ENCODE measurements around the gene ENOSF1. TPM values are rescaled to one million over a fixed set of nuclear protein-coding genes. Genes with fewer than 3 reads are reported as not detected.
A peak's percentile ranks its signal among the peaks of the same experiment; 100 is the strongest.

ENOSF1 gene
- polyA plus RNA-seq, 1 of the 3 experiments (the other 2 are of a cell fraction), result 23.3 TPM

GRCh38 chr18:659597-659996 lies 52.8 kb downstream of the ENOSF1 start:
- no peaks in the 10 kb centered on the region for H3K27me3 ChIP-seq (ENCODE audit: insufficient read depth)

DNA sequence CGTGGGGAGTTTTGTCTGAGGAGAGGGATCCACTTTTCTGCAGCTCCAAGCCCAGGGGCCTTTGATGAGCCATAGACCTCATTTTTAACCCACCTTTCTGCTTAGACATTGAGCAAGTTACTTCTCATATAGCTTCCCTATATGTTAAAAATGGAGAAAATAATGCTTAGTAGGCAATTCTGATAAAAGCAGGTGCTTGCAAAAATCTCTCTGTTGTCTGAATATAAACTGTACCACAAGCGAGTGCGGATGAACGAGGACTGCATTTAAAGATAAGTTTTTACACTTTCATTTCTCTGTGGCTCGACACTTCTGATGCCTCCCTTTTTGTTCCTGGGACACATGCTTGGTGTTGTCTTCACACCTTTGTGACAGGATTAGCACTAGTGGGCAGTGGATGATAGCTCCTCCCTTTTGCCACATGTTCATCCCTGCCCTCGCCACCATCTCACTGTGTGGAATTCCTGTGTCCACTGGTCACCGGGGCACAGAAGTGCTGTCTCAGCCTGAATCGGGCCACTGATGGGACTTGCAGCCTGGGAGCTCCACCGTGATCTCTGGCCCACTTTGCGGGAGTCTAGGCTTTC lies 53.4 kb downstream of the ENOSF1 start:
- H2AFZ ChIP-seq (ENCODE audit: low read depth), result peak overlapping the region; percentile 45; the same call in 1 of the 2 replicates
- H3K79me2 ChIP-seq (ENCODE audit: insufficient read depth), result peaks cover 49% of the 10 kb centered on the region
- peaks cover 20 to 21% of the 10 kb centered on the region in 2 experiments for H3K36me3 ChIP-seq (replicated peaks in 1 of 2; ENCODE audit: control insufficient read depth in 1 of 2, insufficient read depth in 2 of 2, low read length in 1 of 2)
- peak overlapping the region; percentile 83 for H3K4me2 ChIP-seq
- no peaks in the 10 kb centered on the region for H3K9me2 ChIP-seq
- ChIA-PET CTCF (interaction anchor here (1.1 to 2.5 kb wide), 6 partner anchors 9 to 175 kb away, joined by 3 to 7 read pairs (median 4); no protein-coding TSS in a partner anchor), POLR2A (interaction anchor here (2.0 kb wide), 1 partner anchor 391 kb away, joined by 4 read pairs; the partner anchor contains the start of gene THOC1)
- peaks cover 0 to 8% of the 10 kb centered on the region in 2 experiments; a peak in 2 of 4 replicates for H3K4me1 ChIP-seq (ENCODE audit: control insufficient read depth in 1 of 2, insufficient read depth in 2 of 2, low read depth in 1 of 2, low read length in 1 of 2)
- peak overlapping the region; percentile 81; the same call in 1 of the 2 replicates for H3K9ac ChIP-seq
- H3K27ac ChIP-seq (ENCODE audit: low read depth in 2 of 2, low read length in 1 of 2), result peak overlapping the region in 1 of 2 experiments; percentile 64; a peak in 2 of 4 replicates
- TF ChIP-seq YY1 (IDR thresholded peaks at IDR 0.05; ENCODE audit: low read depth) (no peak), GABPA (IDR thresholded peaks at IDR 0.05; ENCODE audit: low read depth) (no peak), REST (IDR thresholded peaks at IDR 0.05; ENCODE audit: low read depth, low read length) (no peak), USF1 (IDR thresholded peaks at IDR 0.05; ENCODE audit: borderline replicate concordance, low read depth) (no peak), ELF1 (IDR thresholded peaks at IDR 0.05) (no peak), RFX5 (IDR thresholded peaks at IDR 0.05; ENCODE audit: low read length) (no peak), FOSL2 (IDR thresholded peaks at IDR 0.05; ENCODE audit: borderline replicate concordance, low read depth) (no peak), TEAD4 (IDR thresholded peaks at IDR 0.05; ENCODE audit: borderline replicate concordance, insufficient read depth) (no peak), SIN3A (IDR thresholded peaks at IDR 0.05; ENCODE audit: borderline replicate concordance, low read depth, low read length) (no peak), NFIC (IDR thresholded peaks at IDR 0.05; ENCODE audit: borderline replicate concordance) (no peak), JUND (IDR thresholded peaks at IDR 0.05) (no peak), RAD21 (IDR thresholded peaks at IDR 0.05; ENCODE audit: low read length) (no peak), FOXJ3 (CRISPR knock-in tag; IDR thresholded peaks at IDR 0.05) (no peak), RXRA (IDR thresholded peaks at IDR 0.05; ENCODE audit: borderline replicate concordance, low read depth) (no peak), PBX3 (IDR thresholded peaks at IDR 0.05) (no peak)
- H4K20me1 ChIP-seq (ENCODE audit: insufficient read depth), result no peaks in the 10 kb centered on the region
- peak overlapping the region; percentile 81 to 91 for H3K4me3 ChIP-seq (ENCODE audit: low read depth in 2 of 2, low read length in 1 of 2)
- H3F3A ChIP-seq (replicated peaks; ENCODE audit: insufficient read depth), result no peaks in the 10 kb centered on the region
- no peak for DNase-seq
- H3K27me3 ChIP-seq (ENCODE audit: insufficient read depth), result no peaks in the 10 kb centered on the region
- WGBS (ENCODE audit: low lambda C conversion rate), result 88% methylated on average over 10 of the region's 10 CpGs
- H3K9me3 ChIP-seq, result no peaks in the 10 kb centered on the region

More at GRCh38 chr18:659597-659996, 52.8 kb downstream of the ENOSF1 start:
- no peaks in the 10 kb centered on the region for H3F3A ChIP-seq (replicated peaks; ENCODE audit: insufficient read depth)
- DNase-seq, result no peak
- no peaks in the 10 kb centered on the region for H3K9me3 ChIP-seq
- CTCF ChIA-PET, result interaction anchor here (1.1 to 2.1 kb wide), 2 partner anchors 10 to 171 kb away, joined by 3 to 7 read pairs; no protein-coding TSS in a partner anchor
- TF ChIP-seq EZH2phosphoT487 (IDR thresholded peaks at IDR 0.05; ENCODE audit: borderline replicate concordance, low read depth) (no peak), TAF1 (IDR thresholded peaks at IDR 0.05; ENCODE audit: borderline replicate concordance, low read depth, low read length) (no peak), TCF12 (IDR thresholded peaks at IDR 0.05) (no peak), NRF1 (IDR thresholded peaks at IDR 0.05; ENCODE audit: low read depth, low read length) (no peak)
- TF ChIP-seq, protein P1, sequence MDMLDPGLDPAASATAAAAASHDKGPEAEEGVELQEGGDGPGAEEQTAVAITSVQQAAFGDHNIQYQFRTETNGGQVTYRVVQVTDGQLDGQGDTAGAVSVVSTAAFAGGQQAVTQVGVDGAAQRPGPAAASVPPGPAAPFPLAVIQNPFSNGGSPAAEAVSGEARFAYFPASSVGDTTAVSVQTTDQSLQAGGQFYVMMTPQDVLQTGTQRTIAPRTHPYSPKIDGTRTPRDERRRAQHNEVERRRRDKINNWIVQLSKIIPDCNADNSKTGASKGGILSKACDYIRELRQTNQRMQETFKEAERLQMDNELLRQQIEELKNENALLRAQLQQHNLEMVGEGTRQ (IDR thresholded peaks at IDR 0.05; ENCODE audit: borderline replicate concordance, low read depth, low read length), result no peak
- no peaks in the 10 kb centered on the region for H4K20me1 ChIP-seq (ENCODE audit: insufficient read depth)
- H2AFZ ChIP-seq (ENCODE audit: low read depth), result no peak overlapping the region
- H3K9ac ChIP-seq, result no peak overlapping the region
- no peak overlapping the region for H3K4me3 ChIP-seq (ENCODE audit: low read depth in 2 of 2, low read length in 1 of 2)
- H3K36me3 ChIP-seq (replicated peaks in 1 of 2; ENCODE audit: control insufficient read depth in 1 of 2, insufficient read depth in 2 of 2, low read length in 1 of 2), result peaks cover 20 to 21% of the 10 kb centered on the region in 2 experiments
- POLR2A ChIA-PET, result no interaction called here
- no peak overlapping the region for H3K27ac ChIP-seq (ENCODE audit: low read depth in 2 of 2, low read length in 1 of 2)
- H3K79me2 ChIP-seq (ENCODE audit: insufficient read depth), result peaks cover 50% of the 10 kb centered on the region
- H3K4me1 ChIP-seq (ENCODE audit: control insufficient read depth in 1 of 2, insufficient read depth in 2 of 2, low read depth in 1 of 2, low read length in 1 of 2), result peaks cover 0 to 8% of the 10 kb centered on the region in 2 experiments; a peak in 2 of 4 replicates
- H3K9me2 ChIP-seq, result no peaks in the 10 kb centered on the region
- no peak overlapping the region for H3K4me2 ChIP-seq
- 96% methylated on average over 4 of the region's 6 CpGs for WGBS (ENCODE audit: low lambda C conversion rate)

All from SK-N-SH (cell line).